Amygdala (tissue), 56 donors: Measurements from ENCODE around the gene E2F7.
A peak's percentile ranks its signal among the peaks of the same experiment; 100 is the strongest.

Experiments used
- DNase-seq, 56 donors: peaks; one replicate each; lab custom pipeline; 2025; lab: John Stamatoyannopoulos, UW

Gene E2F7

GRCh38 chr12:77070800-77071449, 5.6 kb upstream of the E2F7 start:
- no peak for DNase-seq

DNA sequence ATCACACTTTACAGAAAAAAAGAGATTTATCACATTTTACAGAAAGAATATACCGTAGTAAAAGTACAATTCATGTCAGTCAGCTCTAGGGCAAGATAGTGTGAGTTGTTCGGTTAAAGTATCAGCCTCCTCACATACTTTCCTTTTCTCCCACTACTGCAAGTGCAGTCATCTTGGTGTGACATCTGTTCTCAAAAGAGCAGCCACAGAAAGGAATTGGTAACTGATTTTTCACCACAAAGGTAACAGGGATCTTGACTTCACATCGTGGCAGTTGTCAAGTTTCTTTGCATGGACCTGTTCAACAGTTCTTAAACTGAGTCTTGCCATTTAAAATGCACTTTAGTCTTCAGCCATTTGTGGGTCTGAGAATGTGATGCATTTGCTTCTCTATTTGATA, 5.0 kb upstream of the E2F7 start:
- no peak for DNase-seq

DNA sequence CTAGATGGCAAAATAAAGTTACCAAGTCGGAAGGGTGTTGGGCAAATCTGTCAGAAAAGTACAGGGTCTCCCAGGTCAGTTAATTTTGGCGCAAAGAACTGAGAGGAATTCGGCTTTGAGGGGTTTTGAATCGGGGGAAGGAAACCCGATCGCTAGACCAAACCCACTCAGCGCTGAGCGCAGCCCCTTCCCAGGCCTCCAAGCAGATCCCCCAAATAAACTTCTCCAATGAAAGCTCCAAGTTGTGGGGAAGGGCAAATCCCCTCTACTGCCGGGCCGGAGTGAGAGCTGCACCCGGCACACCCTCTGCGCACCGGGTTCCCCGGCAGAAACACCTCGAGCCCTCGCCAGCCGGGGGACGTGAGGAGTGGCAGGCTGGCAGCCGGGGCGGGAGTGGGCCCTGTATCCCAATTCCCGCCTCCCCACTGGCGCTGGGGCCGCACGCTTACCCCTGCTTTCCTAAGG, 441 bp downstream of the E2F7 start:
- peak in 1 of 56 donors; percentile 9 for DNase-seq

GRCh38 chr12:77062846-77063461, 2.4 kb downstream of the E2F7 start:
- no peak for DNase-seq

DNA sequence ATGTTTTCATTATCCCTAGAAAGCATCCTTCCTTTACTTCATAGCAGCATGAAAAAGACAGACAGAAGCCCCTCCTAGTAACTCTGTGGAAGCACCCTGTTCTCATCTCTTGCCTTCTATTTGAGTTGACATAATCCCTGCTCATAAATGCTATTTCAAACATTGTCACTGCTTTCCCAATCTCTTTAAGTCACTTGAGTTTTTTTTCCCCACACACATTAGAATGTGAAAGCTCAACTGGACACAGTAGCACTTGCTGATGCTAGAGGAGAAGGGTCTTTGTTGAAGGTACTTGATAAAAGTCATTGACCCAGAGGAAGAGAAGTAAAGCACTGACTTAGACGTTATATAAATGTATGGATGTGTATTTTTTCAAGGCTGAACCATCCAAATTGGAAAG, 3.0 kb downstream of the E2F7 start:
- no peak for DNase-seq

DNA sequence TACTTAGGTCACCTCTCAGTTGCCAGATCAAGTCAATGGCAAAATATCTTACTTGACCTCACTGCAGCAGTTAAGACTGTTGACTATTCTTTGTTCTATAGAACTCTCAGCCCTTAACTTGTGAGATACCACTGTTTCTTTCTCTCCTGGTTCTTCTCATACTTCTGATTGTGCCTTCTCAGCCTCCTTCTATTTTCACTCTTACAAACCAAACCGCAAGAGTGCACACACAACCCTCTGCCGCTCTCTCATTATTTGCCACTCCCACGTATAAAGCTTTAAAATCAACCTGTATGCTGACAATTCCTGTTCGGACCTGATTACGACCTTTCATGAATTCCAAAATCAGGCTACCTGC, 4.5 kb downstream of the E2F7 start:
- no peak for DNase-seq

GRCh38 chr12:77060136-77060882, 5.1 kb downstream of the E2F7 start:
- no peak for DNase-seq

DNA sequence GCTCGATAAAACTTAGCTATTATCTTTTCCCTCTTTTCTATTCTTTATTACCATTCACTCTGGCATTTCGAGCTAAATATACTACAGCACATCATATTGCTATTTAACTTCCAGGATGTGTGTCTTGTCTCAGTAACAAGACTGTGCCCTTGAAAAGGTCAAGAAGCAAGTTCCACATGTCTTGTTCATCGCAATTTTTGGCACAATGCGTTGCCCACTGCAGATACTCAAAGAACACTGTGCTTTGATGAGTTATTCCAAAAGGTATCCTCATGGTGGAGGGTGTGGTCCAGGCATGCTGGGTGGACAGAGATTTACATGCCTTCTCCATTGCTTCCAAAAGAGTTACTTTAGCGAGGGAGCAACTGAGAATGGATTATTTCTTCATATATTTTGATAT, 6.6 kb downstream of the E2F7 start:
- no peak for DNase-seq

DNA sequence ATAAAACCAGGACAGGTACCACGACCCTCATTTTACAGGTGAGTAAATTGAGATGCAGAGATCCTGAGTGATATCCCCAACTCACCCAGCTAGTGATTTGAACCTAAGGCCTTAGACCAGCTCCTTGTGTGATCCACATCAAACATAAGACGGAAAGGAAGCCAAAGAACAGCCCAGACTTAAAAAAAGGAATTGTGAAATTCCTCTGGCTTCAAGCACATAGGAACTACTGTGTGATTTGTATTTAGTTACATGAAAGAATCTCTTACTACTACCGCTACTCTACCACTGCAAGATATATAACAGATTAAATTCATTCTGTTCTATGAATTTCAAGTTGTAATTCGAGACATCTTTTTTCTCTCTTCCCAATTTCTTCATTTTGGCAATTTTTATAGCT, 10.5 kb downstream of the E2F7 start:
- no peak for DNase-seq

- DNase-seq, result no peak
These were observed 12.1 kb downstream of the E2F7 start for GRCh38 chr12:77053259-77053658.

DNA sequence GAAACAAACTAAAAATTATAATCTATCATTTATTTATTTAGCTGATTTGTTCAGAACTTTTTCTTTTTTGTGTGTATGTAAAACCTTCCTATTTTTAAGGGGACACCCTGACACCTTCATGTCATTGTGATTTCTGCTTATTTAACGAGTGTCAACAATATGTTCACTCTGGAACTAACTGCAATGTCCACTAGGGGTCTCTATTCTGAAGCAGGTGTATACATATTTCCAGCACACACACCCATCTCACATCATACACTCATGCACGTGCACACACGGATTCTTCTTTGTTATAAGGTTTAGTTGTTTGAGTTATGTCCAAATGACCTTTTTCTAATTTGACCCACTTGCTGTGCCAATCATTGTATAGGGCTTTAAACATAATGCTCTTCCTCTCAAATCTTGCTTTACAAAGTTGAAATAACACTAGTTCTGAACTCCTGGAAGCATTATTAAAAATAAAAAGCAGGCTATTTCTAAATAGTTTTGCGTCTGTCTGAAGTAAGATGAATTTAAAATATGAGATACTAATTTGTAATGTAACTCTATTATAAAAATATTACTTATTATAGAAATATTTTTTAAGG, 15.5 kb downstream of the E2F7 start:
- DNase-seq, result no peak

GRCh38 chr12:77047341-77048109, 17.8 kb downstream of the E2F7 start:
- DNase-seq, result peak in 4 of 56 donors; percentile 5 to 15 (median 12)

- no peak for DNase-seq
These were observed 18.9 kb downstream of the E2F7 start for GRCh38 chr12:77046468-77046867.

GRCh38 chr12:77045183-77045582, 20.2 kb downstream of the E2F7 start:
- no peak for DNase-seq

DNA sequence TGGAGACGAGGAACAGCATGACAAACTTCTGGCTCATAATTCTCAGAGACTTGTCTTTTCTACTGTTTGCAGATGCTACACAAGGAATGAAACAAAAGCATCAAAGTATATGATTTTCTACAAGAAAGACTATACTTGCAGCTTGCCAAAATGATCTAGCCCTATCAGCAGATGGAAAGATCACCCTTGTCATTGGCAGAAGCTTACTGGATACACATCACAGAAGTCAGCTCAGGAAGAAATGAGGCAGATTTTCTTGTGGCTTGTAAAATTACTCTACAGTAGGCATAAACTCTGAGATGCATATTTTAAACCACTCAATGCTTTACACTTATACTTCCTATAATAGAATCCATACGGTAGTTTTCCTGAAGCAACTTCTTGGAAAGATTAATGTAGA, 20.6 kb downstream of the E2F7 start:
- no peak for DNase-seq

GRCh38 chr12:77042833-77043232, 22.5 kb downstream of the E2F7 start:
- DNase-seq, result no peak

GRCh38 chr12:77040231-77040630, 25.1 kb downstream of the E2F7 start:
- no peak for DNase-seq

- no peak for DNase-seq
These were observed 30.1 kb downstream of the E2F7 start for GRCh38 chr12:77035226-77035625.

DNA sequence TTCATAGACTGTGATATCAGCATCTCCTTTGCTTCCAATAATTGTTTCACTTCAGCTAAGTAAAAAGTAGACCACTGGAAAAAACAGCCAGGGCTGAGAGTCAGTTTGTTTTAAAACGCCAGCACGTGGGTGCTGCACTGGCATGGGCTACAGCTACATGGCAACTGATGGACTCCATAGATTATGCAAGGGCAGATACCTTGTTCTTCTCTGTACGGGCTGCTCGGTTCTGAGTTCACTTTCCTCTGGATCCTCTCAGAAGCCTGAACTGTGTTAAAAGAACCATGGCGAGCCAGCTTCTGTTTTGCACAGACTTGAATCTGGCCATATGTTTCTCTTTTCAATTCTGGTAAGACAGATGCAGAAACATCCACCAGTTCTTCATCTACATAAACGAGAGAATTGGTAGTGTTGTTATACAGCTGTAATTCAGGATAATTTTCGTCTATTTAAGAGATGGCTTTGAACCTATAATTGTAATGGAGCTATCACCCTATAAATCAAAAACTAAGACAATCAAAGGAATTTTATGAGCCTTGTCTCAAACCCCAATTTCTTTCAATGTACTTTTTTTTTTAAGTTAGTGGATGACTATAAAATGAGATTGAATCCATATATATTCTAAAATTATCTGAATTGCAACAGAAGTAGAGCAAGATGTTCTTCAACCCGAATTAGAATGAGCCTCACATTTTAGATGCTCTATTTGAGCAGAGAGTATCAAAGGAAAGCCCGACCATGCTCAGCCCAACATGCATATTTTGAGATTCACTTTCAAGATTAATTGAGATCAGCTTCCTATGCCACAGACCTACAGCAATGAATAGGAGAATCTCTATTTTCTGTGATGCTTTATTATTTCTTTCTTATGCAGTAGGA, 31.5 kb downstream of the E2F7 start:
- no peak for DNase-seq

DNA sequence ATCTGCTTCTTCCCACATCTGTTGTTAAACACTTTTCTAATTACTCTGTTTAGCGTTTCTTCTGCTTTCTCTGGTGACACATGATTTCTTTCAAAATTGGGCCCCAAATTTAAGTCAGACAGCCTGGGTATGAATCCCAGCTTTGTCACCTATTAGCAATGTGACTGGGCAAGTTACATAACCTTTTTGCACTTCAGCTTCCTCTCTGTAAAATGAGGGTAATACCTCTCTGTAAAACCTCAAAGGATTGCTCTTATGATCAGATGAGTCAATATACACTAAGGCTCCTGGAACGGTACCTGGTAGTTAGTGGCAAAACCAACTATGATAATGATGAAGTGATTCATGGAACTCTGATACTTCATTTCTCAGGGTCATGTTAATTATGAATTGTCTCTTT, 33.0 kb downstream of the E2F7 start:
- no peak for DNase-seq
